Measurements from ENCODE around the gene LETM1.

GRCh38 chr4:1862055-1862911 is 6.3 kb upstream of the LETM1 start:
- TF ChIP-seq MAX (IDR thresholded peaks at IDR 0.05; ENCODE audit: insufficient read depth, insufficient read length), result no peak
- no peak for TF ChIP-seq CTCF (IDR thresholded peaks at IDR 0.05; ENCODE audit: extremely low read depth in 1 of 2, insufficient read depth in 1 of 2, low read depth in 1 of 2, low read length in 2 of 2)

All from endothelial cell of umbilical vein (primary cell).